HUES64 (cell line): ENCODE results near the gene DHRS4.
"Not testable (repeated sequence)": the region's sequence is repeated elsewhere in the genome, so short reads cannot be mapped to it uniquely, and the experiment has no call there.

Source experiments
- H3K27ac ChIP-seq: 2 replicates; pipeline ENCODE4 v1.7.0; 2013; ENCODE audit warnings: low read depth, low read length, inconsistent platforms
- H3K27me3 ChIP-seq: 2 replicates; pipeline ENCODE4 v1.6.1; 2013; ENCODE audit warnings: mild to moderate bottlenecking, low read length; ENCODE audit not compliant: insufficient read depth
- H3K36me3 ChIP-seq: 2 replicates; pipeline ENCODE4 v1.6.1; 2013; ENCODE audit warnings: mild to moderate bottlenecking, low read length; ENCODE audit not compliant: insufficient read depth
- H3K4me1 ChIP-seq: 2 replicates; pipeline ENCODE4 v1.6.1; 2013; ENCODE audit warnings: mild to moderate bottlenecking, low read length, moderate library complexity; ENCODE audit not compliant: insufficient read depth
- H3K4me3 ChIP-seq: 2 replicates; pipeline ENCODE4 v1.5.1; 2013; ENCODE audit warnings: mild to moderate bottlenecking, low read length, moderate library complexity
- H3K9ac ChIP-seq: 2 replicates; pipeline ENCODE4 v1.6.1; 2013; ENCODE audit warnings: mild to moderate bottlenecking, low read depth, low read length
- H3K9me3 ChIP-seq: 2 replicates; pipeline ENCODE4 v1.6.1; 2013; ENCODE audit warnings: low read depth, low read length; ENCODE audit not compliant: insufficient read depth
- WGBS: fragments of 150-250, 120-280 bp; methylation state at CpG from one replicate; pipeline ENCODE4 v1.1.7; 2013; ENCODE audit warnings: missing lambda C conversion rate; 5-methylcytosine and 5-hydroxymethylcytosine counted together

The DHRS4 gene

DNA sequence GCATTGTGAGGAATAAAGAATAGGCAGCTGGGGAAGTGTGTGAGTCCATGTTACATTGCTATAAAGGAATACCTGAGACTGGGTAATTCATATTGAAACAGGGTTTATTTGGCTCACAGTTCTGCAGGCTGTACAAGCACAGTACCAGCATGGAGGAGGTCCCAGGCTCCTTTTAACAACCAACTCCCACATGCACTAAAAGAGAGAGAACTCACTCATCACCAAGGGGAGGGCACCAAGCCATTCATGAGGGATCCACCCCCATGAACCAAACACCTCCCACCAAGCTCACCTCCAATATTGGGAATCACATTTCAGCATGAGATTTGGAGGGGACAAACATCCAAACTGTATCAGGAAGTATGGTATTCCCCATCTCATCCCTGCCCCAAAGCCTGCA, 11.9 kb upstream of the DHRS4 start:
- no peaks in the 10 kb centered on the region for H3K9me3 ChIP-seq
- no peak overlapping the region for H3K27ac ChIP-seq
- no peaks in the 10 kb centered on the region for H3K4me1 ChIP-seq
- H3K27me3 ChIP-seq, result no peaks in the 10 kb centered on the region
- no peak overlapping the region for H3K9ac ChIP-seq
- H3K36me3 ChIP-seq, result no peaks in the 10 kb centered on the region
- H3K4me3 ChIP-seq, result no peak overlapping the region

- H3K9me3 ChIP-seq, result no peaks in the 10 kb centered on the region
- no peaks in the 10 kb centered on the region for H3K4me1 ChIP-seq
- no peak overlapping the region for H3K9ac ChIP-seq
- 94% methylated on average over 7 of the region's 7 CpGs for WGBS
- no peaks in the 10 kb centered on the region for H3K27me3 ChIP-seq
- H3K27ac ChIP-seq, result no peak overlapping the region
- no peak overlapping the region for H3K4me3 ChIP-seq
- no peaks in the 10 kb centered on the region for H3K36me3 ChIP-seq
Measured at GRCh38 chr14:23942587-23942986, 11.0 kb upstream of the DHRS4 start.

DNA sequence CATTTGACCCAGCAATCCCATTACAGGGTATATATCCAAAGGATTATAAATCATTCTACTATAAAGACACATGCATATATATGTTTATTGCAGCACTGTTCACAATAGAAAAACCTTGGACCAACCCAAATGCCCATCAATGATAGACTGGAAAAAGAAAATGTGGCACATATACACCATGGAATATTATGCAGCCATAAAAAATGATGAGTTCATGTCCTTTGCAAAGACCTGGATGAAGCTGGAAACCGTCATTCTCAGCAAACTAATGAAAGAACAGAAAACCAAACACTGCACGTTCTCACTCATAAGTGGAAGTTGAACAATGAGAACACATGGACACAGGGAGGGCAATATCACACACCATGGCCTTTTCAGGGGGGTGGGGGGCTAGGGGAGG, 4.5 kb upstream of the DHRS4 start:
- H3K4me3 ChIP-seq, H3K4me1 ChIP-seq, H3K36me3 ChIP-seq, H3K27ac ChIP-seq, H3K27me3 ChIP-seq, H3K9me3 ChIP-seq, H3K9ac ChIP-seq: not testable (repeated sequence)
- 89% methylated on average over 2 of the region's 2 CpGs for WGBS

- Histone ChIP-seq H3K36me3 (no peaks in the 10 kb centered on the region), H3K27me3 (no peaks in the 10 kb centered on the region), H3K27ac (no peak overlapping the region), H3K9ac (no peak overlapping the region), H3K4me1 (no peaks in the 10 kb centered on the region), H3K4me3 (no peak overlapping the region), H3K9me3 (no peaks in the 10 kb centered on the region)
- 91% methylated on average over 6 of the region's 6 CpGs for WGBS
Measured at GRCh38 chr14:23950411-23951135, 3.0 kb upstream of the DHRS4 start.

DNA sequence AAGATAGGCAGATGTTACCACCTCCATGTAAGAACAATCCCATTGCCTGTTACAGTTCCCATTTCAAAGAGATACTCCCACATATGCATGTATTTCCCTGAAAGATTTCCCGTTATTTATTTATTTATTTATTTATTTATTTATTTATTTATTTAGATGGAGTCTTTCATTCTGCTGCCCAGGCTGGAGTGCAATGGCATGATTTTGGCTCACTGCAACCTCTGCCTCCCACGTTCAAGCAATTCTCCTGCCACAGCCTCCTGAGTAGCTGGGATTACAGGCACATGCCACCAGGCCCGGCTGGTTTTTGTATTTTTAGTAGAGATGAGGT, 2.5 kb upstream of the DHRS4 start:
- 89% methylated on average over 2 of the region's 3 CpGs for WGBS
- not testable (repeated sequence) for H3K27me3 ChIP-seq, H3K36me3 ChIP-seq, H3K27ac ChIP-seq, H3K4me3 ChIP-seq, H3K9me3 ChIP-seq, H3K4me1 ChIP-seq, H3K9ac ChIP-seq

GRCh38 chr14:23951590-23952201, 1.9 kb upstream of the DHRS4 start:
- Histone ChIP-seq H3K27ac (no peak overlapping the region), H3K4me3 (no peak overlapping the region), H3K9me3 (no peaks in the 10 kb centered on the region), H3K9ac (no peak overlapping the region), H3K27me3 (no peaks in the 10 kb centered on the region), H3K4me1 (no peaks in the 10 kb centered on the region), H3K36me3 (no peaks in the 10 kb centered on the region)
- WGBS, result 80% methylated on average over 8 of the region's 8 CpGs

DNA sequence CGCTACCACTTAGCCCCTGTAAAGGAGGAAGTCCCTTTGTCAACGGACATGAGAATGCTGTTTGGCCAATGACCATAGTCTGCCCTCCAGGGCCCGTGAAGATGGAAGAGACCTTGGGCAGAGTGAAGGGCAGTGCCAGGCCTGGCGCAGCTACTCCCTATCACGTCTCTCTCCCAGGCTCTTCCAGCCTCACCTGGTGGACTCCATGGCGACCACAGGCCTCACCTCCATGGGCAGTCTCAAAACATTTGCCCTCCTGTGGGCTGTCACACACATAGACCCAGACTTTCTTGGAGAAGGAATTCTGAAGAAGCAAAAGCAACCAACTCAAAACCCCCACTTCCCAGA, 480 bp upstream of the DHRS4 start:
- peak overlapping the region; percentile 31; the same call in 1 of the 2 replicates for H3K27ac ChIP-seq
- H3K4me1 ChIP-seq, H3K27me3 ChIP-seq, H3K36me3 ChIP-seq, H3K9me3 ChIP-seq: not testable (repeated sequence)
- H3K4me3 ChIP-seq, result peak overlapping the region; percentile 84
- WGBS, result 82% methylated on average over 6 of the region's 6 CpGs
- H3K9ac ChIP-seq, result peak overlapping the region; percentile 84

DNA sequence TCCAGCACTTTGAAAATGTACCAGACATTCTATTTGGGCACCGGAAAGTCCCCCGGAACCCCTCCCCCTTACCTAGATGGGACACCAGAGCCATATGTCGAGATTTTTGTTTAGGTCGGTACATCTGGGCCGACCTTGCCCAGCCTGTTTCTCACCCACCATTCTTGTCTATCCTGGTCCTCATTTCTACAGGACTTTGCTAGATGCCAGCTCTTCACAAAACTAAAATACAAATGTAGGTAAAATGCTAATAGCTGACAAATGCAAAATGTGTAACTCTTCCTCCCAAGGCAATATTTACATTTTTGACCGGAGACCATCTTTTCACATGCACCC, 677 bp downstream of the DHRS4 start:
- WGBS, result 7% methylated on average over 5 of the region's 6 CpGs
- not testable (repeated sequence) for H3K27me3 ChIP-seq, H3K36me3 ChIP-seq, H3K9me3 ChIP-seq, H3K4me1 ChIP-seq, H3K27ac ChIP-seq
- Histone ChIP-seq H3K9ac (peak overlapping the region; percentile 84; the same call in 1 of the 2 replicates), H3K4me3 (peak overlapping the region; percentile 84)

GRCh38 chr14:23954965-23955364, 1.4 kb downstream of the DHRS4 start:
- H3K27ac ChIP-seq, H3K4me1 ChIP-seq, H3K4me3 ChIP-seq, H3K27me3 ChIP-seq, H3K36me3 ChIP-seq, H3K9ac ChIP-seq, H3K9me3 ChIP-seq: not testable (repeated sequence)
- 92% methylated on average over 19 of the region's 20 CpGs for WGBS

DNA sequence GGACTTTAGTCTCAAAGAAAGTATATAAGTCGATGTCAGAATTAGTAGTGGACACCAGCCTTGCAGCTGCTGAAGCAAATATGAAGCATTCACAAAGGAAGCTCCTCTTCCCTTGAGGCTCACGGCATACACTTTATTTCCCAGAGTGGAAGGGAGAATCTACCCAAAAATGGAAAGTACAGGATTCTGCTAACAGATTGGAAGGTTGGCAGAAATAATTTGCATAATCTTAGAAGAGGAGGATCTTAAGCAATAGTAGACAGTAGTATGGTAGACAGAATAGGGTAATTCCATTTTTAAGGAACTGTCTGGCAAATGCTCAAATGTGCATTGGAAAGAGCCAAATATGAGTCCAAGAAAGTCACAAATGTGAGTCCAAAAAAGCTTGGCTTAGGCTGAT, 2.2 kb downstream of the DHRS4 start:
- H3K4me1 ChIP-seq, H3K27ac ChIP-seq, H3K9ac ChIP-seq, H3K9me3 ChIP-seq, H3K27me3 ChIP-seq, H3K4me3 ChIP-seq, H3K36me3 ChIP-seq: not testable (repeated sequence)
- WGBS, result 95% methylated on average over 2 of the region's 2 CpGs

DNA sequence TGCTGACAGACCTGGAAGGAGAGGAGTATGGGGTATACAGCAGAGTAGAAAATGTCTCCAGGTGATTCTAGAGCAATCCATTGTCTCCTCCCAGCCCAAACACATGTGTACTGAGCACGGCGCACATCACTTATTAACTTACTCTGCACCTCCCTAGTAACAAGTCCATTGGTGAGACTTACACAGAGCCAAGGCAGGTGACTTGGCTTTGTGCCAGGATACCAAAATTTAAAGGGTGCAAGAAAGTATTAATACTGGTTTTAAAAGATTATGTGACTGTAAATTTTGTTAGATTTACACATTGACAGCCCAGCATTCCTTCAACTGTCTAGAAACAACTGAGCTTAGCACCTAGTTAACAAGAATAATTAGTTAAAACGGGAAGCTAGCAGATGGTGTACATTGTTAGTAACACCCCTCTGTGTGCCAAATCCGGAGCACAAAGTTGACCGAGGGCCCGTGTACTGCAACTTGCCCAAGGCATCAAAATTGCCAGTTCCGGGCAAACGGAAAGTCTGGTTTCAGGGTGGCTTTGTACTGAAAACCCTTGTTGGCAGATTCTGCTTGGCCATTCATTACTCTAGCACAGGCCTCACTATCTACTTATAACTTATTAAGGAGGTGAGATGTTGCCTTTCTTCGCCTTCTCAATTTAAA, 4.5 kb downstream of the DHRS4 start:
- H3K4me3 ChIP-seq, H3K9me3 ChIP-seq, H3K4me1 ChIP-seq, H3K36me3 ChIP-seq, H3K27ac ChIP-seq, H3K27me3 ChIP-seq, H3K9ac ChIP-seq: not testable (repeated sequence)
- WGBS, result 92% methylated on average over 8 of the region's 9 CpGs

DNA sequence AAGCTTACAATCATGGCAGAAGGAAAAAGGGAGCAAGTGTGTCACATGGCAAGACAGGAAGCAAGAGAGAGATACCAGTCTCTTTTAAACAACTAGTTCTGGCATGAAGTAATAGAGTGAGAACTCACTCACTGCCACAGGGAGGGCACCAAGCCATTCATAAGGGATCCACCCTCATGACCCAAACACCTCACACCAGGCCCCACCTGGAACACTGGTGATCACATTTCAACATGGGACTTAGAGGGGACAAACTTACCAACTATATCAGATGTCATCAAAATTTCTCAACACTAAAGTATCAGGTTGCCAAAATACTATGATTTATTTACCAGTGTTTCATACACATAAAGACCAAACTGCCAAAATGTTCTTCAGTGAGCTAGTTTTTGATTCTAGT, 7.3 kb downstream of the DHRS4 start:
- not testable (repeated sequence) for H3K9ac ChIP-seq, H3K27ac ChIP-seq, H3K4me1 ChIP-seq, H3K36me3 ChIP-seq, H3K27me3 ChIP-seq, H3K4me3 ChIP-seq, H3K9me3 ChIP-seq
